DND-41 (cell line): ENCODE measurements around the gene BST1.

ENCODE experiments used
- ATAC-seq: fragments of 200-7000 bp; cut with Tn5 transposase; 3 replicates; pipeline ENCODE4 v1.9.1; 2021; ENCODE audit warnings: low read depth; ENCODE audit not compliant: insufficient read depth
- DNase-seq: peaks from one replicate; pipeline ENCODE4 v3.0.0-alpha.2; 2020
- H2AFZ ChIP-seq: 2 replicates; pipeline ENCODE4 v1.6.0; 2012; ENCODE audit warnings: low read depth, low read length
- H3K27ac ChIP-seq: 2 replicates; pipeline ENCODE4 v1.5.1; 2012; ENCODE audit warnings: low read length, inconsistent platforms
- H3K27me3 ChIP-seq: fragments of 200-600 bp; sonication (generic); 2 replicates; pipeline ENCODE4 v1.6.0; 2012; ENCODE audit warnings: low read length, mild to moderate bottlenecking, inconsistent platforms; ENCODE audit not compliant: insufficient read depth, poor library complexity
- H3K36me3 ChIP-seq: 2 replicates; pipeline ENCODE4 v1.5.1; 2012; ENCODE audit warnings: low read length, inconsistent platforms; ENCODE audit not compliant: insufficient read depth
- H3K4me1 ChIP-seq: 2 replicates; pipeline ENCODE4 v1.5.1; 2012; ENCODE audit warnings: mild to moderate bottlenecking, low read length; ENCODE audit not compliant: insufficient read depth
- H3K4me2 ChIP-seq: 2 replicates; pipeline ENCODE4 v1.6.0; 2012; ENCODE audit warnings: mild to moderate bottlenecking, moderate library complexity, low read length, inconsistent platforms; ENCODE audit not compliant: insufficient read depth
- H3K4me3 ChIP-seq, 2 experiments: fragments of 200-600 bp in 1 of 2; shearing (Covaris generic) in 1 of 2; 2 replicates each; pipeline ENCODE4 v1.5.1; 2012 to 2016; ENCODE audit warnings: inconsistent platforms in 2 of 2, low read length in 2 of 2, mild to moderate bottlenecking in 2 of 2, low read depth in 1 of 2, moderate library complexity in 1 of 2
- H3K79me2 ChIP-seq: 2 replicates; pipeline ENCODE4 v1.6.0; 2012; ENCODE audit warnings: low read length, inconsistent platforms; ENCODE audit not compliant: insufficient read depth
- H3K9ac ChIP-seq: 2 replicates; pipeline ENCODE4 v1.6.0; 2012; ENCODE audit warnings: low read depth, mild to moderate bottlenecking, inconsistent platforms, low read length, moderate library complexity
- H3K9me3 ChIP-seq: 2 replicates; pipeline ENCODE4 v1.5.1; 2012; ENCODE audit warnings: low read length, moderate library complexity, mild to moderate bottlenecking, inconsistent platforms; ENCODE audit not compliant: insufficient read depth, severe bottlenecking
- H4K20me1 ChIP-seq: 2 replicates; pipeline ENCODE4 v1.6.0; 2012; ENCODE audit warnings: low read length; ENCODE audit not compliant: insufficient read depth
- EZH2 ChIP-seq: IDR thresholded peaks from 3 replicates; pipeline ENCODE4 v1.6.1; 2012; ENCODE audit warnings: borderline replicate concordance, low read depth, mild to moderate bottlenecking, moderate library complexity, low read length, inconsistent platforms; ENCODE audit not compliant: severe bottlenecking
- TF ChIP-seq, protein P1 (sequence below): IDR thresholded peaks from 2 replicates; pipeline ENCODE4 v1.5.1; 2012; ENCODE audit warnings: borderline replicate concordance, low read length, moderate library complexity, mild to moderate bottlenecking; ENCODE audit not compliant: poor library complexity, severe bottlenecking; ENCODE audit errors: extremely low read depth

The BST1 gene

DNA sequence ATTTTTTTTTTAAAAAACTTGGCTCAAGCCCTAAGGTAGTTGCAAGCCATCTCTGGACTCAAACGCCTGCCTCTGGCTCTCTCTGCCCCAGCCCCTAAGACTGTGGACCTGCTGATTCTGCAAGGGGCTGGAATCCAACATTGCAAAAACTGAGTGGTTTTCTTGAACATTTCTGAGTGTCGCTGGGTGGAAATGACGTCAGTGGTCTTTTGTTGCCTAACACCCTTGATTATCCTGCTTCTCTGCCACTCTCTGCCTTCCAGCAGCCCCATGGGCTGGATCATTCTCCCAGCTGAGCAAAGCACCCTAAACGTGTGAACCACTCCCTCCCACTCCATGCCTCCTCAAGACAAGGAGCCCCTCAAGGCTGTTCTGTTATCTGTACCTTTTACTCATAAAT lies 16.6 kb downstream of the BST1 start:
- ATAC-seq (no peak), DNase-seq (no peak)
- TF ChIP-seq EZH2 = no peak
- TF ChIP-seq, protein P1, sequence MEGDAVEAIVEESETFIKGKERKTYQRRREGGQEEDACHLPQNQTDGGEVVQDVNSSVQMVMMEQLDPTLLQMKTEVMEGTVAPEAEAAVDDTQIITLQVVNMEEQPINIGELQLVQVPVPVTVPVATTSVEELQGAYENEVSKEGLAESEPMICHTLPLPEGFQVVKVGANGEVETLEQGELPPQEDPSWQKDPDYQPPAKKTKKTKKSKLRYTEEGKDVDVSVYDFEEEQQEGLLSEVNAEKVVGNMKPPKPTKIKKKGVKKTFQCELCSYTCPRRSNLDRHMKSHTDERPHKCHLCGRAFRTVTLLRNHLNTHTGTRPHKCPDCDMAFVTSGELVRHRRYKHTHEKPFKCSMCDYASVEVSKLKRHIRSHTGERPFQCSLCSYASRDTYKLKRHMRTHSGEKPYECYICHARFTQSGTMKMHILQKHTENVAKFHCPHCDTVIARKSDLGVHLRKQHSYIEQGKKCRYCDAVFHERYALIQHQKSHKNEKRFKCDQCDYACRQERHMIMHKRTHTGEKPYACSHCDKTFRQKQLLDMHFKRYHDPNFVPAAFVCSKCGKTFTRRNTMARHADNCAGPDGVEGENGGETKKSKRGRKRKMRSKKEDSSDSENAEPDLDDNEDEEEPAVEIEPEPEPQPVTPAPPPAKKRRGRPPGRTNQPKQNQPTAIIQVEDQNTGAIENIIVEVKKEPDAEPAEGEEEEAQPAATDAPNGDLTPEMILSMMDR = no peak
- Histone ChIP-seq H3K36me3 (no peaks in the 10 kb centered on the region), H3K9ac (no peak overlapping the region), H3K27ac (no peak overlapping the region), H3K27me3 (no peaks in the 10 kb centered on the region), H2AFZ (no peak overlapping the region), H3K79me2 (no peaks in the 10 kb centered on the region), H4K20me1 (no peaks in the 10 kb centered on the region), H3K4me1 (no peaks in the 10 kb centered on the region), H3K4me2 (no peak overlapping the region), H3K9me3 (no peaks in the 10 kb centered on the region), H3K4me3 (no peak overlapping the region)

DNA sequence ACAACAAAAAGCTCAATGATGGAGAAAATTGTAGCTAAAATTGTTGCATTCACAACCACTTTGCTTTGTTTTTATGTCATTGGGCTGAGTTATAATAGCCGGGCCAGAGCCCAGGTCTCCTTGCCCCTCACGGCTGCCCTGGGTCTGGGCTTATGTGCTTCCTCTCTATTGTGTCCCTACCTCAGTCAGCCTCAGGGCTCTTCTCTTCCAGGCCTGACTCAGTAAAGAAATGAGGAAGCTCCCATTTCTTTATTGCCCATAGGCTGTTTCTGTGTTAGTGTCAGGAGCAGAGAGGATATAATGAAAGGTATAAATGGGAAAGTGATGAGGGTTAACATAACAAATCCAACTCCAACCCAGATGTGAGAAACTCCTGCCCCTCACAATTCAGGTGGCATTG lies 18.0 kb downstream of the BST1 start:
- TF ChIP-seq EZH2 = no peak
- TF ChIP-seq, protein P1 = no peak
- no peak overlapping the region for H2AFZ ChIP-seq
- no peaks in the 10 kb centered on the region for H3K36me3 ChIP-seq
- no peaks in the 10 kb centered on the region for H3K27me3 ChIP-seq
- no peaks in the 10 kb centered on the region for H4K20me1 ChIP-seq
- no peak overlapping the region for H3K27ac ChIP-seq
- H3K4me1 ChIP-seq = no peaks in the 10 kb centered on the region
- no peaks in the 10 kb centered on the region for H3K9me3 ChIP-seq
- no peak for DNase-seq
- no peak overlapping the region for H3K4me3 ChIP-seq
- H3K79me2 ChIP-seq = no peaks in the 10 kb centered on the region
- ATAC-seq = no peak
- no peak overlapping the region for H3K9ac ChIP-seq
- no peak overlapping the region for H3K4me2 ChIP-seq

DNA sequence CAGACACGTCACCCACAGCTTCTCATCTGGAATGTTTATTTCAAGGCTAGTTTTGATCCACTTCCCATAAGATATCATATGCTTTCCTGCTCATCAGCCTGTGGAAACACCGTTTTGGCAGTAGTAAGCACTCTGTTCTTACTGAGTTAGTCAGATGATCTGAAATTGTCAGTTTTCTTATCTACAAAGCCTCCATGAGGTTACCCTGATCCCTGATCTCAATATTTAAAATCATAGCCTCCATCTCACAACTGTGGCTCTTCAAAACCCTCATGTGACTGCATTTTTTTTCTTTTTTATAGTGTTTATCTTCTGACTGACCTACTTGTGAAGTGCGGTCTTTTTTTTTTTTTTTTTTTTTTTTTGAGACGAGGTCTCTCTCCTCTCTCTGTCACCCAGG lies 22.7 kb downstream of the BST1 start:
- TF ChIP-seq EZH2 = no peak
- TF ChIP-seq, protein P1 = no peak
- Histone ChIP-seq H4K20me1 (no peaks in the 10 kb centered on the region), H3K36me3 (no peaks in the 10 kb centered on the region), H3K9me3 (no peaks in the 10 kb centered on the region), H3K4me1 (peaks cover 13% of the 10 kb centered on the region), H3K27me3 (no peaks in the 10 kb centered on the region), H3K4me2 (no peak overlapping the region), H2AFZ (no peak overlapping the region), H3K79me2 (peaks cover 15% of the 10 kb centered on the region), H3K4me3 (no peak overlapping the region), H3K27ac (no peak overlapping the region), H3K9ac (no peak overlapping the region)
- ATAC-seq (no peak), DNase-seq (no peak)
